ENCODE measurements around the gene FAM111A.

DNA sequence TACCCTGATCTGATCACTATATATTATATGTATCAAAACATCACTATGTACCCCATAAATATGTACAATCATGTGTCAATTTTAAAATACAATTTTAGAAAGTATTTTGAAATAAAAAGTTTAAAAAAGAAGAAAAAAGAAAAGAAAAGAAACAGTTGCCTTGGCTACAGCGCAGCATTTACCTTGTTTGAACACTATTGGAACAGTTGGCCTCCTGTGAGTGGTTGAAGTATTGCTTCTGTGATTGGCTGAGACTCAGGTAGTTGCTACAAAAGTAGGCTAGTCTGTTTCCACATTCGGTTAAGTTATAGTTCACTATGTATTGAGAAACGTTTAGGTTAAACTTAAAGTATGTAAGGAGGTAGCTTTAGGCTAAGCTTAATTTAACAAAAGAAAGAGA, 21.4 kb downstream of the FAM111A start:
- TF ChIP-seq, protein P1, sequence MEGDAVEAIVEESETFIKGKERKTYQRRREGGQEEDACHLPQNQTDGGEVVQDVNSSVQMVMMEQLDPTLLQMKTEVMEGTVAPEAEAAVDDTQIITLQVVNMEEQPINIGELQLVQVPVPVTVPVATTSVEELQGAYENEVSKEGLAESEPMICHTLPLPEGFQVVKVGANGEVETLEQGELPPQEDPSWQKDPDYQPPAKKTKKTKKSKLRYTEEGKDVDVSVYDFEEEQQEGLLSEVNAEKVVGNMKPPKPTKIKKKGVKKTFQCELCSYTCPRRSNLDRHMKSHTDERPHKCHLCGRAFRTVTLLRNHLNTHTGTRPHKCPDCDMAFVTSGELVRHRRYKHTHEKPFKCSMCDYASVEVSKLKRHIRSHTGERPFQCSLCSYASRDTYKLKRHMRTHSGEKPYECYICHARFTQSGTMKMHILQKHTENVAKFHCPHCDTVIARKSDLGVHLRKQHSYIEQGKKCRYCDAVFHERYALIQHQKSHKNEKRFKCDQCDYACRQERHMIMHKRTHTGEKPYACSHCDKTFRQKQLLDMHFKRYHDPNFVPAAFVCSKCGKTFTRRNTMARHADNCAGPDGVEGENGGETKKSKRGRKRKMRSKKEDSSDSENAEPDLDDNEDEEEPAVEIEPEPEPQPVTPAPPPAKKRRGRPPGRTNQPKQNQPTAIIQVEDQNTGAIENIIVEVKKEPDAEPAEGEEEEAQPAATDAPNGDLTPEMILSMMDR (IDR thresholded peaks at IDR 0.05) = no peak
- no peak for TF ChIP-seq POLR2A (IDR thresholded peaks at IDR 0.05)

Measured in right lobe of liver (tissue), 4 donors.